GM12878 (cell line): Measurements from ENCODE around the gene GDPD1. TPM values are rescaled to one million over a fixed set of nuclear protein-coding genes. Genes with fewer than 3 reads are reported as not detected.

Experiments used
- ATAC-seq: fragments of 200-7000 bp; cut with Tn5 transposase; 3 replicates; pipeline ENCODE4 v1.9.1; 2020; ENCODE audit warnings: mild to moderate bottlenecking, moderate library complexity
- BruUV-seq: library from RNA; stranded (reverse); fragments of 400-500 nt; replicated peaks from 2 replicates; lab custom pipeline; 2021; lab: Mats Ljungman, UMichigan
- CTCF ChIA-PET: fragments of 300-600 bp; sonication (Branson Sonifier 250); formaldehyde crosslinking; extraction: SDS; loops from one replicate; lab custom pipeline; 2021; ENCODE audit warnings: inconsistent platforms; lab: Yijun Ruan, JAX
- POLR2A ChIA-PET: fragments of 350-600 bp; formaldehyde crosslinking; extraction: SDS; loops from one replicate; lab custom pipeline; 2021; ENCODE audit warnings: inconsistent platforms; lab: Charles Lee
- RAD21 ChIA-PET: fragments of 300-600 bp; sonication (Branson Sonifier 250); formaldehyde crosslinking; loops from one replicate; lab custom pipeline; 2023; ENCODE audit warnings: antibody characterized with exemption; ENCODE audit not compliant: unreplicated experiment; lab: Charles Lee
- SMC1A ChIA-PET: fragments of 300-600 bp; sonication (Branson Sonifier 250); formaldehyde crosslinking; loops from one replicate; lab custom pipeline; 2023; ENCODE audit not compliant: unreplicated experiment, uncharacterized antibody; lab: Charles Lee
- DNase-seq: peaks from one replicate; pipeline ENCODE4 v3.0.0-alpha.2; 2011; ENCODE audit warnings: low read depth, low spot score
- FAIRE-seq: peaks from 3 replicates; lab custom pipeline; 2011; peaks lifted over from hg19 to GRCh38; lab: Jason Lieb, UNC
- H2AFZ ChIP-seq: 2 replicates; pipeline ENCODE4 v1.6.0; 2011; ENCODE audit warnings: low read depth, low read length, control low read depth; ENCODE audit not compliant: control insufficient read depth
- H3K27ac ChIP-seq: 2 replicates; pipeline ENCODE4 v1.5.1; 2011; ENCODE audit warnings: control low read depth; ENCODE audit not compliant: control insufficient read depth, insufficient read depth
- H3K27me3 ChIP-seq, 2 experiments: replicated peaks in 1 of 2; 2 replicates each; pipeline versions ENCODE4 v1.6.0 to v1.6.1; 2011; ENCODE audit warnings: low read length in 1 of 2; ENCODE audit not compliant: control insufficient read depth in 2 of 2, insufficient read depth in 2 of 2
- H3K36me3 ChIP-seq, 2 experiments: 2 replicates each; pipeline ENCODE4 v1.5.1; 2011; ENCODE audit warnings: low read length in 1 of 2; ENCODE audit not compliant: control insufficient read depth in 2 of 2, insufficient read depth in 2 of 2
- H3K4me1 ChIP-seq: 2 replicates; pipeline ENCODE4 v1.6.1; 2011; ENCODE audit warnings: mild to moderate bottlenecking, low read length, moderate library complexity, mixed read lengths; ENCODE audit not compliant: control insufficient read depth, insufficient read depth
- H3K4me2 ChIP-seq: 2 replicates; pipeline ENCODE4 v1.6.0; 2011; ENCODE audit warnings: control low read depth; ENCODE audit not compliant: control insufficient read depth, insufficient read depth
- H3K4me3 ChIP-seq: fragments of 200-600 bp; sonication (generic); 2 replicates; pipeline ENCODE4 v1.5.1; 2016
- H3K79me2 ChIP-seq: 2 replicates; pipeline ENCODE4 v1.6.0; 2011; ENCODE audit warnings: low read length; ENCODE audit not compliant: control insufficient read depth, insufficient read depth
- H3K9ac ChIP-seq: 2 replicates; pipeline ENCODE4 v1.8.0; 2011; ENCODE audit warnings: low read length, control low read depth, mixed read lengths; ENCODE audit not compliant: control insufficient read depth, insufficient read depth
- H3K9me3 ChIP-seq: replicated peaks from 3 replicates; pipeline ENCODE4 v1.5.1; 2011; ENCODE audit warnings: mild to moderate bottlenecking, low read length; ENCODE audit not compliant: control insufficient read depth, insufficient read depth
- H4K20me1 ChIP-seq: 2 replicates; pipeline ENCODE4 v1.6.0; 2011; ENCODE audit not compliant: control insufficient read depth, insufficient read depth
- BCL11A ChIP-seq: IDR thresholded peaks from 2 replicates; pipeline ENCODE4 v1.6.1; 2011; ENCODE audit warnings: low read depth, low read length
- CBX5 ChIP-seq: sonication (generic); IDR thresholded peaks from 2 replicates; pipeline ENCODE4 v1.6.1; 2016; ENCODE audit warnings: low read depth, moderate library complexity, mild to moderate bottlenecking, inconsistent platforms
- MYB ChIP-seq: fragments of 150-350 bp; IDR thresholded peaks from 2 replicates; pipeline ENCODE4 v1.6.1; 2014; ENCODE audit warnings: mild to moderate bottlenecking, low read depth, low read length, borderline replicate concordance
- NFYB ChIP-seq: IDR thresholded peaks from 2 replicates; pipeline ENCODE4 v1.6.1; 2011; ENCODE audit warnings: low read depth, mild to moderate bottlenecking, low read length, improper control_type of control experiment, moderate library complexity; ENCODE audit not compliant: insufficient read depth
- RB1 ChIP-seq: fragments of 450-650 bp; formaldehyde crosslinking; IDR thresholded peaks from 2 replicates; pipeline ENCODE4 v1.6.1; 2017; ENCODE audit warnings: mild to moderate bottlenecking, borderline replicate concordance
- SUZ12 ChIP-seq: fragments of 200-600 bp; sonication (generic); IDR thresholded peaks from one replicate; pipeline ENCODE4 v1.6.1; 2018; ENCODE audit warnings: antibody characterized with exemption, mild to moderate bottlenecking; ENCODE audit not compliant: unreplicated experiment
- TAF1 ChIP-seq: IDR thresholded peaks from 2 replicates; pipeline ENCODE4 v1.6.1; 2011; ENCODE audit warnings: mild to moderate bottlenecking, low read depth, low read length, borderline replicate concordance
- WGBS: methylation state at CpG from one replicate; pipeline ENCODE4 v1.1.6; 2016; ENCODE audit warnings: low lambda C conversion rate; ENCODE audit not compliant: insufficient replicate concordance, insufficient coverage; ENCODE audit errors: missing lambda C conversion rate; 5-methylcytosine and 5-hydroxymethylcytosine counted together
- in situ Hi-C: fragments of 300-500 bp; cut with MboI; formaldehyde crosslinking; loops from 9 replicates; pipeline ENCODE4 v1.14.3; 2018; ENCODE audit warnings: mixed read lengths
- intact Hi-C: fragments of 100-400 bp; cut with micrococcal nuclease; formaldehyde crosslinking; loops from one replicate; pipeline ENCODE4 v1.14.2; 2022; ENCODE audit not compliant: unreplicated experiment
- polyA plus RNA-seq, 11 experiments: library from polyadenylated mRNA; depleted of rRNA in 4 of 11; unstranded in 6 of 11; stranded (reverse) in 5 of 11; fragments of >200 nt; fragmentation: Nextera tagmentation in 4 of 11; fragmentation: Illumina TruSeq in 1 of 11; extraction: Ambion mirVana in 4 of 11; extraction: Trizol in 1 of 11; gene quantifications; 1 replicate in 1 of 11; 2 replicates in 10 of 11; pipeline versions ENCODE4 v1.2.1 to v1.2.3, GENCODE V29; 2011 to 2016; ENCODE audit warnings: inconsistent platforms in 2 of 11, missing spikeins in 2 of 11, low read depth in 1 of 11
- total RNA-seq, 4 experiments: library from RNA; depleted of rRNA in 3 of 4; stranded (reverse); fragments of >200 nt in 3 of 4; fragmentation: Illumina TruSeq in 1 of 4; extraction: Trizol in 1 of 4; gene quantifications; 2 replicates each; pipeline versions ENCODE4 v1.2.1 to v1.2.3, GENCODE V29; 2013 to 2021
- TF ChIP-seq, protein P1 (sequence below): fragments of 450-650 bp; IDR thresholded peaks from 2 replicates; pipeline ENCODE4 v1.6.1; 2016; ENCODE audit warnings: mild to moderate bottlenecking
- TF ChIP-seq, protein P2 (sequence below): IDR thresholded peaks from 2 replicates; pipeline ENCODE4 v1.6.1; 2012; ENCODE audit warnings: low read length, inconsistent platforms

Gene GDPD1
- total and polyA plus RNA-seq, 10 of the 15 experiments (the other 5 are each of a cell fraction or from before 2014, with no cell fraction given), result 0.18 to 1.6 (median 0.69) TPM

DNA sequence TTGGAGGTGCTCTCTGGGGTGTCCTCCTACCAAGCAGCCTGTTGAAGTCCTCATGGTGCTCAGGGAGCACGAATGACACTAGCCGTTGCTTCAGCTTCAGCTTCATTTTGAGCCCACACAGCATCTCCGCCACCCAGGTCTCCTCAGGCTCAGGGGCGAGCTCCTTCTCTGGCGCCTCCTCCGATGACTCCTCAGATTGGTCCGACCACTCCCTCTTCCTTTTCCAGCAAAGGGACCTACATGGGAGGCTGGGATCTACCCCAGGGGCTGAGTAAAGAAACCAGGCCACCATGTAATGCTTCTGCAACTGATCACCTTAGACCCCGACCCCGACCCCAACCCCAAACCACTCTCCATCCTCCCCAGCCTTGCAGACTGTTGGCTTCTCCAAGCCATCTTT is 38.8 kb upstream of the GDPD1 start (continued):
- TF ChIP-seq TAF1 (no peak), SUZ12 (no peak)

DNA sequence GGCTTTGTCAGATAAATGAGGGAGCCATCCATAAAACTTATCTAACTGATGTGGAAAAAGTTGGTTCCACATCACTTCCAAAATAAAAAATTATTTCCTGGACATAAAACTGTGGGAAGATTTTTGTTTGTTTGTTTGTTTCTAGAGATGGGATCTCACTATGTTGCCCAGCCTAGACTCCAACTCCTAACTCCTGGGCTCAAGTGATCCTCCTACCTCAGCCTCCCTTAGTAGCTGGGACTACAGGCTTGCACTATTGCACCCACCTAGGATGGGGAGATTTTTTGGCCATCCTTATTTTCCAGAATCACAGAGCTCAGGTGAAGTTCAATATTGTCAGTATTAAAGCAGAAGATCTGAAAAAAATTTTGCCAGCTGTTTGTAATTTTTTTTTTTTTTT is 34.3 kb upstream of the GDPD1 start:
- ATAC-seq, result no peak
- H3K36me3 ChIP-seq, result peaks cover 0 to 10% of the 10 kb centered on the region in 2 experiments

DNA sequence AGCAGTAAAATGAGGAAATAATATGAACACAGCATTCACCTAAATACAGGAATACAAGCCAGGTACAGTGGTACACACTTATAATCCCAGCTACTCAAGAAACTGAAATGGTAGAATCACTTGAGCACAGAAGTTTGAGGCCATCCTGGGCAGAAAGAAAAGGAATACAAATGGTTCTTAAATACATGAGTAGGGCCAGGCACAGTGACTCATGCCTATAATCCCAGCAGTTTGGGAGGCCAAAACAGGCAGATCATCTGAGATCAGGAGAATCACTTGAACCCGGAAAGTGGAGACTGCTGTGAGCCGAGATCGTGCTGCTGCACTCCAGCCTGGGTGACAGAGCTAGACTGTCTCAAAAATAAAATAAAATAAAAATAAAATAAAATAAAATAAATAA is 33.5 kb upstream of the GDPD1 start:
- no peaks in the 10 kb centered on the region for H3K9me3 ChIP-seq
- no peak for ATAC-seq

More for the DNA sequence above, 34.3 kb upstream of the GDPD1 start:
- TSS peak; percentile 37 for BruUV-seq
- no peak overlapping the region for H2AFZ ChIP-seq
- H3K27me3 ChIP-seq, result no peaks in the 10 kb centered on the region
- intact Hi-C loops (no loop called here), in situ Hi-C loops (no loop called here)
- H3K9ac ChIP-seq, result no peak overlapping the region
- CTCF ChIA-PET, result interaction anchor here (0.7 kb wide), 1 partner anchor 117 kb away, joined by 3 read pairs; no protein-coding TSS in a partner anchor
- RAD21 ChIA-PET, result no interaction called here
- POLR2A ChIA-PET, result interaction anchor here (0.8 kb wide), 1 partner anchor 24 kb away, joined by 3 read pairs; the partner anchor contains the start of gene SMG8
- no peak overlapping the region for H3K4me2 ChIP-seq
- no peaks in the 10 kb centered on the region for H4K20me1 ChIP-seq
- FAIRE-seq (no peak), DNase-seq (no peak)
- H3K79me2 ChIP-seq, result no peaks in the 10 kb centered on the region
- H3K9me3 ChIP-seq, result no peaks in the 10 kb centered on the region
- SMC1A ChIA-PET, result interaction anchor here (1.3 kb wide), 1 partner anchor 20 kb away, joined by 5 read pairs; no protein-coding TSS in a partner anchor
- no peaks in the 10 kb centered on the region for H3K4me1 ChIP-seq
- no peak overlapping the region for H3K27ac ChIP-seq
- no peak for TF ChIP-seq CBX5
- H3K4me3 ChIP-seq, result no peak overlapping the region

More for the DNA sequence above, 33.5 kb upstream of the GDPD1 start:
- DNase-seq, result no peak
- Histone ChIP-seq H3K9ac (no peak overlapping the region), H3K27ac (no peak overlapping the region), H4K20me1 (no peaks in the 10 kb centered on the region), H3K4me1 (no peaks in the 10 kb centered on the region), H3K27me3 (no peaks in the 10 kb centered on the region), H3K4me3 (no peak overlapping the region), H3K4me2 (no peak overlapping the region), H3K79me2 (no peaks in the 10 kb centered on the region), H3K36me3 (peaks cover 0 to 12% of the 10 kb centered on the region in 2 experiments), H2AFZ (no peak overlapping the region)
- ChIA-PET POLR2A (no interaction called here), RAD21 (no interaction called here), CTCF (no interaction called here), SMC1A (no interaction called here)
- in situ Hi-C loops (no loop called here), intact Hi-C loops (no loop called here)
- FAIRE-seq, result no peak
- TF ChIP-seq NFYB, result no peak
- TF ChIP-seq, protein P1, sequence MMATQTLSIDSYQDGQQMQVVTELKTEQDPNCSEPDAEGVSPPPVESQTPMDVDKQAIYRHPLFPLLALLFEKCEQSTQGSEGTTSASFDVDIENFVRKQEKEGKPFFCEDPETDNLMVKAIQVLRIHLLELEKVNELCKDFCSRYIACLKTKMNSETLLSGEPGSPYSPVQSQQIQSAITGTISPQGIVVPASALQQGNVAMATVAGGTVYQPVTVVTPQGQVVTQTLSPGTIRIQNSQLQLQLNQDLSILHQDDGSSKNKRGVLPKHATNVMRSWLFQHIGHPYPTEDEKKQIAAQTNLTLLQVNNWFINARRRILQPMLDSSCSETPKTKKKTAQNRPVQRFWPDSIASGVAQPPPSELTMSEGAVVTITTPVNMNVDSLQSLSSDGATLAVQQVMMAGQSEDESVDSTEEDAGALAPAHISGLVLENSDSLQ, result no peak
- TF ChIP-seq BCL11A, result no peak
- no peak for TF ChIP-seq MYB
- TF ChIP-seq, protein P2, sequence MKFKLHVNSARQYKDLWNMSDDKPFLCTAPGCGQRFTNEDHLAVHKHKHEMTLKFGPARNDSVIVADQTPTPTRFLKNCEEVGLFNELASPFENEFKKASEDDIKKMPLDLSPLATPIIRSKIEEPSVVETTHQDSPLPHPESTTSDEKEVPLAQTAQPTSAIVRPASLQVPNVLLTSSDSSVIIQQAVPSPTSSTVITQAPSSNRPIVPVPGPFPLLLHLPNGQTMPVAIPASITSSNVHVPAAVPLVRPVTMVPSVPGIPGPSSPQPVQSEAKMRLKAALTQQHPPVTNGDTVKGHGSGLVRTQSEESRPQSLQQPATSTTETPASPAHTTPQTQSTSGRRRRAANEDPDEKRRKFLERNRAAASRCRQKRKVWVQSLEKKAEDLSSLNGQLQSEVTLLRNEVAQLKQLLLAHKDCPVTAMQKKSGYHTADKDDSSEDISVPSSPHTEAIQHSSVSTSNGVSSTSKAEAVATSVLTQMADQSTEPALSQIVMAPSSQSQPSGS, result no peak
- no peak for TF ChIP-seq RB1
- WGBS, result 96% methylated on average over 3 of the region's 3 CpGs
- BruUV-seq, result no TSS peak
